Right lobe of liver (tissue), 6 donors: ENCODE measurements around the gene SHC4. TPM values are rescaled to one million over a fixed set of nuclear protein-coding genes. Genes with fewer than 3 reads are reported as not detected.
"Not testable (repeated sequence)": the region's sequence is repeated elsewhere in the genome, so short reads cannot be mapped to it uniquely, and the experiment has no call there.

Experiments
- ATAC-seq, 4 donors: fragments of 200-7000 bp; cut with Tn5 transposase; one replicate each; pipeline ENCODE4 v1.9.1; 2020; ENCODE audit warnings: mild to moderate bottlenecking in 4 of 4, moderate library complexity in 4 of 4
- DNase-seq, 3 donors: peaks; one replicate each; pipeline ENCODE4 v3.0.0-alpha.2; 2020
- H3K27ac ChIP-seq, 3 donors: fragments of 200-600 bp; one replicate each; pipeline ENCODE4 v1.8.0; 2022
- H3K27me3 ChIP-seq, 2 donors: fragments of 200-600 bp; one replicate each; pipeline ENCODE4 v1.8.0; 2022
- H3K36me3 ChIP-seq, 4 donors: fragments of 200-600 bp; sonication (generic) in 1 of 4; one replicate each; pipeline versions ENCODE4 v1.5.1 to v1.8.0; 2017 to 2022; ENCODE audit warnings: control low read depth in 1 of 4
- H3K4me1 ChIP-seq, 4 donors: fragments of 200-600 bp; sonication (generic) in 1 of 4; one replicate each; pipeline versions ENCODE4 v1.5.1 to v1.8.0; 2017 to 2022; ENCODE audit warnings: control low read depth in 1 of 4
- H3K4me3 ChIP-seq, 3 donors: fragments of 200-600 bp; one replicate each; pipeline ENCODE4 v1.8.0; 2022
- H3K9me3 ChIP-seq, 4 donors: fragments of 200-600 bp; sonication (generic) in 1 of 4; one replicate each; pipeline versions ENCODE4 v1.5.1 to v1.8.0; 2017 to 2022; ENCODE audit warnings: control low read depth in 1 of 4
- CTCF ChIP-seq, 4 donors: fragments of 200-600 bp in 3 of 4; fragments of 450-650 bp in 1 of 4; IDR thresholded peaks; one replicate each; pipeline versions ENCODE4 v1.5.1 to v1.8.0; 2016 to 2022; ENCODE audit warnings: antibody characterized with exemption in 4 of 4, mild to moderate bottlenecking in 2 of 4
- POLR2A ChIP-seq: fragments of 450-650 bp; IDR thresholded peaks from one replicate; pipeline ENCODE4 v1.6.1; 2017; ENCODE audit warnings: antibody characterized with exemption, mild to moderate bottlenecking
- WGBS: methylation state at CpG from one replicate; pipeline ENCODE4 v1.1.6; 2018; ENCODE audit warnings: low coverage, low lambda C conversion rate; ENCODE audit not compliant: insufficient coverage; ENCODE audit errors: missing lambda C conversion rate; 5-methylcytosine and 5-hydroxymethylcytosine counted together
- intact Hi-C, 2 donors: fragments of 100-400 bp; cut with DNase I; formaldehyde crosslinking; loops; one replicate each; pipeline versions ENCODE4 v1.11.2 to v1.14.1; 2022
- total RNA-seq, 6 experiments: library from RNA; depleted of rRNA in 2 of 6; stranded (reverse); fragments of >200 nt in 2 of 6; fragmentation: NEBNext Ultra II Directional in 3 of 6; extraction: Animal tissue kit (Norgen Biotek cat#: 25700) in 3 of 6; gene quantifications; one replicate each; pipeline versions ENCODE4 v1.1.0 to v1.2.4, GENCODE V29; 2016 to 2023
- donor health status: DM: no; HTN: yes; CAD: no.
- donor health status: DM: no; HTN: no; CAD: no.
- donor health status: DM: no; HTN: no; CAD: no.
- donor health status: DM: no; HTN: yes; CAD: no.
- donor health status: DM: no; HTN: yes; CAD: no.

SHC4 gene
- total RNA-seq, 6 experiments from 2014 or later: 0.04 to 0.87 (median 0.04) TPM; not detected in 3

DNA sequence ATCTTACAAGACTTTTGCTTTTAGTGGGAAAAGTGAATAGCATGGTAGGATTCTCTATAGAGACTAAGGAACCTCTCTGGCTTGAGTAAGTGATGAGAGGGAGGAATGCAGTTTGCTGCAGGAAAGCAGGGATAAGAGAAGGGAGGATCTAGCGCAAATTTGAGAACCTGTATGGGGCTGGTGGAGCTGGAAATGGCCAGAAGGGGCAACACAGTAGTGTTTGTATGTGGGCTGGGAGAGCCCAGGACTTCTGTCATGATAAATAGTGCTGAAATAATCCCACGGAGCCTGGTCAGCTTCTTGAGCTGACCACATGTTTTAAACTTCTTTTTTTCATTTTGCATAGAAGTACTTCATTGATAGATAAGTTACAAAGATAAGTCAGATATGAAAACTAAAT is 11.2 kb upstream of the SHC4 start:
- WGBS: 69% methylated on average over 2 of the region's 2 CpGs
- H3K4me1 ChIP-seq: peaks cover 0 to 9% (median 0%) of the 10 kb centered on the region in 4 donors
- ATAC-seq: no peak
- H3K27me3 ChIP-seq: no peaks in the 10 kb centered on the region
- H3K36me3 ChIP-seq: no peaks in the 10 kb centered on the region
- H3K9me3 ChIP-seq: no peaks in the 10 kb centered on the region
- H3K27ac ChIP-seq: no peak overlapping the region
- no peak overlapping the region for H3K4me3 ChIP-seq
- TF ChIP-seq POLR2A (no peak), CTCF (IDR thresholded peaks at IDR 0.05) (no peak)
- DNase-seq: no peak
- intact Hi-C loops: no loop called here

GRCh38 chr15:48972750-48973503 is 9.2 kb upstream of the SHC4 start:
- TF ChIP-seq POLR2A (no peak), CTCF (IDR thresholded peaks at IDR 0.05) (no peak)
- WGBS: 93% methylated on average over 9 of the region's 35 CpGs
- Histone ChIP-seq H3K9me3 (no peaks in the 10 kb centered on the region), H3K27ac (no peak overlapping the region), H3K4me1 (peaks cover 0 to 9% (median 0%) of the 10 kb centered on the region in 4 donors), H3K36me3 (no peaks in the 10 kb centered on the region), H3K4me3 (no peak overlapping the region), H3K27me3 (no peaks in the 10 kb centered on the region)
- intact Hi-C loops: no loop called here
- ATAC-seq (no peak), DNase-seq (no peak)

GRCh38 chr15:48970926-48971325 is 7.2 kb upstream of the SHC4 start:
- intact Hi-C loops, H3K9me3 ChIP-seq, H3K27me3 ChIP-seq, ATAC-seq, H3K4me3 ChIP-seq, H3K36me3 ChIP-seq, H3K27ac ChIP-seq, H3K4me1 ChIP-seq, DNase-seq: not testable (repeated sequence)
- WGBS: 77% methylated on average over 1 of the region's 1 CpG

DNA sequence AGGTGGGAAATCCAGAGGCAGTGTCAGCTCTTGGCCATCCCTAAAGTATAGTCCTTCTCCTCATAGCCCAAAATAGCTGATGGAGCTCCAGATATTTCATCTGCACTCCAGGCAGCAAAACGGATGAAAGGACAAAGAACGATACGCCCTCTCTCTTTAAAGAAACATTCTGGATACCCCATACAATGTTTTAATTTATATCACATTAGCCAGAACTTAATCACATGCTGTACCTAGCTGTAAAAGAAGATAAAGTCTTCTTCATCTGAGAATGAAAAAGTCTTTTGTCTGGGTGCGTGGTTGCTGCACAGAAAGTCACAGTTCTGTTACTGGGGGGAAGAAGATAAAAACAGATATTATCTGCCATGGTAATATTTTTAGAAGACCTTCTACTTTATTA is 4.3 kb upstream of the SHC4 start:
- intact Hi-C loops: no loop called here
- Histone ChIP-seq H3K9me3 (no peaks in the 10 kb centered on the region), H3K36me3 (no peaks in the 10 kb centered on the region), H3K27ac (no peak overlapping the region), H3K27me3 (peaks cover 0 to 8% of the 10 kb centered on the region in 2 donors), H3K4me1 (peaks cover 0 to 7% (median 4%) of the 10 kb centered on the region in 4 donors), H3K4me3 (no peak overlapping the region)
- 77% methylated on average over 4 of the region's 4 CpGs for WGBS
- TF ChIP-seq CTCF (IDR thresholded peaks at IDR 0.05): no peak
- no peak for TF ChIP-seq POLR2A
- DNase-seq (no peak), ATAC-seq (no peak)

- Histone ChIP-seq H3K4me1 (peaks cover 0 to 13% (median 4%) of the 10 kb centered on the region in 4 donors), H3K9me3 (no peaks in the 10 kb centered on the region), H3K27me3 (peaks cover 0 to 8% of the 10 kb centered on the region in 2 donors), H3K36me3 (no peaks in the 10 kb centered on the region), H3K4me3 (no peak overlapping the region), H3K27ac (no peak overlapping the region)
- ATAC-seq (no peak), DNase-seq (no peak)
- TF ChIP-seq POLR2A (no peak), CTCF (IDR thresholded peaks at IDR 0.05) (no peak)
- intact Hi-C loops: no loop called here
These were observed 3.6 kb upstream of the SHC4 start for GRCh38 chr15:48967336-48967735.
